ENCODE measurements around the gene DNAH9. TPM values are rescaled to one million over a fixed set of nuclear protein-coding genes. Genes with fewer than 3 reads are reported as not detected.
A peak's percentile ranks its signal among the peaks of the same experiment; 100 is the strongest.

Gene DNAH9
- total and polyA plus RNA-seq, 4 donors, result under 0.01 to 0.09 TPM; not detected in 2

GRCh38 chr17:11705111-11705510 lies 106.8 kb downstream of the DNAH9 start:
- Histone ChIP-seq H3K4me3 (ENCODE audit: low read depth in 1 of 3, low read length in 3 of 3) (no peak overlapping the region), H3K36me3 (ENCODE audit: control insufficient read depth in 4 of 4, insufficient read depth in 3 of 4, low read depth in 1 of 4, low read length in 3 of 4) (no peaks in the 10 kb centered on the region), H3K9ac (ENCODE audit: low read depth in 1 of 2, low read length in 2 of 2) (no peak overlapping the region), H3K9me3 (ENCODE audit: control insufficient read depth in 4 of 4, low read length in 3 of 4) (no peaks in the 10 kb centered on the region), H3K4me1 (ENCODE audit: control insufficient read depth in 4 of 4, insufficient read depth in 4 of 4, low read length in 3 of 4) (peaks cover 2 to 9% (median 7%) of the 10 kb centered on the region in 4 donors), H3K27me3 (ENCODE audit: control insufficient read depth in 4 of 4, insufficient read depth in 4 of 4, low read length in 3 of 4) (no peaks in the 10 kb centered on the region), H3K27ac (ENCODE audit: low read depth in 1 of 2, low read length in 2 of 2) (peak overlapping the region; percentile 46 to 59)
- DNase-seq (ENCODE audit: low spot score), result peak; percentile 37
- TF ChIP-seq RXRA (IDR thresholded peaks at IDR 0.05), result peak; percentile 69 to 85
- TF ChIP-seq HNF4A (conservative IDR thresholded peaks at IDR 0.05), result peak; percentile 97 to 98
- no peak for TF ChIP-seq GABPA (IDR thresholded peaks at IDR 0.05 in 1 of 2, conservative IDR thresholded peaks at IDR 0.05 in 1 of 2)
- TF ChIP-seq HNF4G (IDR thresholded peaks at IDR 0.05), result peak; percentile 96
- peak; percentile 72 to 86 for TF ChIP-seq JUND (IDR thresholded peaks at IDR 0.05)
- peak; percentile 67 for TF ChIP-seq ZBTB33 (IDR thresholded peaks at IDR 0.05)
- peak; percentile 72 for TF ChIP-seq YY1 (IDR thresholded peaks at IDR 0.05)
- peak; percentile 51 for TF ChIP-seq ATF3 (IDR thresholded peaks at IDR 0.05)
- TF ChIP-seq FOXA1 (IDR thresholded peaks at IDR 0.05), result peak; percentile 52
- TF ChIP-seq NR2F2 (IDR thresholded peaks at IDR 0.05), result peak; percentile 41
- TF ChIP-seq REST (IDR thresholded peaks at IDR 0.05), result peak; percentile 60
- TF ChIP-seq FOXA2 (IDR thresholded peaks at IDR 0.05), result peak; percentile 53
- peak; percentile 97 for TF ChIP-seq SP1 (IDR thresholded peaks at IDR 0.05)
- peak; percentile 47 to 52 for TF ChIP-seq RAD21 (IDR thresholded peaks at IDR 0.05)
- peak; percentile 73 for TF ChIP-seq MAX (IDR thresholded peaks at IDR 0.05)
- TF ChIP-seq TAF1 (conservative IDR thresholded peaks at IDR 0.05), result no peak
- TF ChIP-seq, protein P1, sequence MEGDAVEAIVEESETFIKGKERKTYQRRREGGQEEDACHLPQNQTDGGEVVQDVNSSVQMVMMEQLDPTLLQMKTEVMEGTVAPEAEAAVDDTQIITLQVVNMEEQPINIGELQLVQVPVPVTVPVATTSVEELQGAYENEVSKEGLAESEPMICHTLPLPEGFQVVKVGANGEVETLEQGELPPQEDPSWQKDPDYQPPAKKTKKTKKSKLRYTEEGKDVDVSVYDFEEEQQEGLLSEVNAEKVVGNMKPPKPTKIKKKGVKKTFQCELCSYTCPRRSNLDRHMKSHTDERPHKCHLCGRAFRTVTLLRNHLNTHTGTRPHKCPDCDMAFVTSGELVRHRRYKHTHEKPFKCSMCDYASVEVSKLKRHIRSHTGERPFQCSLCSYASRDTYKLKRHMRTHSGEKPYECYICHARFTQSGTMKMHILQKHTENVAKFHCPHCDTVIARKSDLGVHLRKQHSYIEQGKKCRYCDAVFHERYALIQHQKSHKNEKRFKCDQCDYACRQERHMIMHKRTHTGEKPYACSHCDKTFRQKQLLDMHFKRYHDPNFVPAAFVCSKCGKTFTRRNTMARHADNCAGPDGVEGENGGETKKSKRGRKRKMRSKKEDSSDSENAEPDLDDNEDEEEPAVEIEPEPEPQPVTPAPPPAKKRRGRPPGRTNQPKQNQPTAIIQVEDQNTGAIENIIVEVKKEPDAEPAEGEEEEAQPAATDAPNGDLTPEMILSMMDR (IDR thresholded peaks at IDR 0.05; ENCODE audit: low read depth, low read length, missing input control), result no peak
- no peak for TF ChIP-seq EGR1 (IDR thresholded peaks at IDR 0.05; ENCODE audit: low read depth in 2 of 2)
- 15% methylated on average over 3 of the region's 3 CpGs for WGBS

Data from liver (tissue), 9 donors.